ENCODE results near the gene PRDM16. TPM values are rescaled to one million over a fixed set of nuclear protein-coding genes. Genes with fewer than 3 reads are reported as not detected.

The PRDM16 gene
- total RNA-seq, 1 experiment from 2014 or later: 0.09 TPM

GRCh38 chr1:3349968-3350299 is 280.9 kb downstream of the PRDM16 start:
- CTCF ChIA-PET: interaction anchor here (0.9 to 1.3 kb wide), 3 partner anchors 9 to 37 kb away, joined by 4 to 9 read pairs (median 5); no protein-coding TSS in a partner anchor
- Mint-ChIP-seq H3K36me3 (ENCODE audit: insufficient read depth, unreplicated experiment) (no peaks in the 10 kb centered on the region), H3K9me3 (ENCODE audit: low read depth, unreplicated experiment) (no peaks in the 10 kb centered on the region), H3K27me3 (ENCODE audit: unreplicated experiment) (peaks cover 14% of the 10 kb centered on the region), H3K27ac (ENCODE audit: unreplicated experiment) (no peak overlapping the region), H3K4me3 (ENCODE audit: low read depth, unreplicated experiment) (no peak overlapping the region), H3K4me1 (ENCODE audit: low read depth, unreplicated experiment) (no peaks in the 10 kb centered on the region)
- no TSS peak for BruUV-seq (replicated peaks)
- intact Hi-C loops (cut with micrococcal nuclease; ENCODE audit: unreplicated experiment): no loop called here
- DNase-seq: no peak
- TF ChIP-seq CTCF (IDR thresholded peaks at IDR 0.05; ENCODE audit: unreplicated experiment): no peak

- Mint-ChIP-seq H3K4me3 (ENCODE audit: low read depth, unreplicated experiment) (no peak overlapping the region), H3K27me3 (ENCODE audit: unreplicated experiment) (peaks cover 14% of the 10 kb centered on the region), H3K27ac (ENCODE audit: unreplicated experiment) (no peak overlapping the region), H3K4me1 (ENCODE audit: low read depth, unreplicated experiment) (no peaks in the 10 kb centered on the region), H3K36me3 (ENCODE audit: insufficient read depth, unreplicated experiment) (no peaks in the 10 kb centered on the region), H3K9me3 (ENCODE audit: low read depth, unreplicated experiment) (no peaks in the 10 kb centered on the region)
- TF ChIP-seq CTCF (IDR thresholded peaks at IDR 0.05; ENCODE audit: unreplicated experiment): no peak
- intact Hi-C loops (cut with micrococcal nuclease; ENCODE audit: unreplicated experiment): no loop called here
- no peak for DNase-seq
- no TSS peak for BruUV-seq (replicated peaks)
- CTCF ChIA-PET: no interaction called here
These were observed 281.7 kb downstream of the PRDM16 start for GRCh38 chr1:3350506-3351261.

- CTCF ChIA-PET: interaction anchor here (0.8 kb wide), 1 partner anchor 15 kb away, joined by 5 read pairs; no protein-coding TSS in a partner anchor
- no peaks in the 10 kb centered on the region for H3K36me3 Mint-ChIP-seq (ENCODE audit: insufficient read depth, unreplicated experiment)
- no peak for TF ChIP-seq CTCF (IDR thresholded peaks at IDR 0.05; ENCODE audit: unreplicated experiment)
- H3K9me3 Mint-ChIP-seq (ENCODE audit: low read depth, unreplicated experiment): no peaks in the 10 kb centered on the region
- no TSS peak for BruUV-seq (replicated peaks)
- intact Hi-C loops (cut with micrococcal nuclease; ENCODE audit: unreplicated experiment): no loop called here
- H3K4me3 Mint-ChIP-seq (ENCODE audit: low read depth, unreplicated experiment): no peak overlapping the region
- H3K27ac Mint-ChIP-seq (ENCODE audit: unreplicated experiment): no peak overlapping the region
- H3K4me1 Mint-ChIP-seq (ENCODE audit: low read depth, unreplicated experiment): no peaks in the 10 kb centered on the region
- DNase-seq: no peak
- H3K27me3 Mint-ChIP-seq (ENCODE audit: unreplicated experiment): peaks cover 14% of the 10 kb centered on the region
These were observed 282.7 kb downstream of the PRDM16 start for GRCh38 chr1:3351449-3352298.

- no peak overlapping the region for H3K4me3 Mint-ChIP-seq (ENCODE audit: low read depth, unreplicated experiment)
- H3K27ac Mint-ChIP-seq (ENCODE audit: unreplicated experiment): no peak overlapping the region
- no peaks in the 10 kb centered on the region for H3K36me3 Mint-ChIP-seq (ENCODE audit: insufficient read depth, unreplicated experiment)
- CTCF ChIA-PET: interaction anchor here (0.6 to 0.8 kb wide), 2 partner anchors 9 to 14 kb away, joined by 3 to 5 read pairs; no protein-coding TSS in a partner anchor
- no peak for TF ChIP-seq CTCF (IDR thresholded peaks at IDR 0.05; ENCODE audit: unreplicated experiment)
- BruUV-seq (replicated peaks): no TSS peak
- no peak for DNase-seq
- peaks cover 14% of the 10 kb centered on the region for H3K27me3 Mint-ChIP-seq (ENCODE audit: unreplicated experiment)
- intact Hi-C loops (cut with micrococcal nuclease; ENCODE audit: unreplicated experiment): no loop called here
- H3K4me1 Mint-ChIP-seq (ENCODE audit: low read depth, unreplicated experiment): no peaks in the 10 kb centered on the region
- no peaks in the 10 kb centered on the region for H3K9me3 Mint-ChIP-seq (ENCODE audit: low read depth, unreplicated experiment)
These were observed 283.4 kb downstream of the PRDM16 start for GRCh38 chr1:3352299-3352951.
